Upper lobe of left lung (tissue), 6 donors: ENCODE measurements around the gene CDH13. TPM values are rescaled to one million over a fixed set of nuclear protein-coding genes. Genes with fewer than 3 reads are reported as not detected.

Experiments used
- ATAC-seq, 2 donors: fragments of 200-7000 bp; cut with Tn5 transposase; one replicate each; pipeline ENCODE4 v1.9.1; 2022; ENCODE audit warnings: mild to moderate bottlenecking in 2 of 2, moderate library complexity in 2 of 2; ENCODE audit not compliant: low FRiP score in 2 of 2
- DNase-seq, 2 donors: peaks; one replicate each; pipeline ENCODE4 v3.0.0-alpha.2; 2019 to 2020
- H3K27ac ChIP-seq, 4 donors: fragments of 200-600 bp; sonication (generic); one replicate each; pipeline ENCODE4 v1.5.1; 2016 to 2019
- H3K27me3 ChIP-seq, 4 donors: fragments of 200-600 bp; sonication (generic); one replicate each; pipeline ENCODE4 v1.5.1; 2017 to 2019
- H3K36me3 ChIP-seq, 4 donors: fragments of 200-600 bp; sonication (generic); one replicate each; pipeline ENCODE4 v1.5.1; 2016 to 2019
- H3K4me1 ChIP-seq, 4 donors: fragments of 200-600 bp; sonication (generic); one replicate each; pipeline ENCODE4 v1.5.1; 2018 to 2019
- H3K4me3 ChIP-seq, 4 donors: fragments of 200-600 bp; sonication (generic); one replicate each; pipeline ENCODE4 v1.5.1; 2017 to 2019; ENCODE audit warnings: mild to moderate bottlenecking in 2 of 4, moderate library complexity in 1 of 4
- H3K9me3 ChIP-seq, 4 donors: fragments of 200-600 bp; sonication (generic); one replicate each; pipeline ENCODE4 v1.5.1; 2018 to 2019
- EP300 ChIP-seq, 4 donors: sonication (generic); formaldehyde crosslinking; IDR thresholded peaks; one replicate each; pipeline ENCODE4 v1.5.1; 2017; ENCODE audit warnings: antibody characterized with exemption in 4 of 4, control low read depth in 2 of 4
- POLR2A ChIP-seq, 4 donors: fragments of 450-650 bp; IDR thresholded peaks; one replicate each; pipeline ENCODE4 v1.5.1; 2016 to 2017; ENCODE audit warnings: antibody characterized with exemption in 4 of 4, mild to moderate bottlenecking in 2 of 4
- POLR2AphosphoS5 ChIP-seq, 2 donors: sonication (generic); formaldehyde crosslinking; IDR thresholded peaks; one replicate each; pipeline ENCODE4 v1.5.1; 2017; ENCODE audit warnings: antibody characterized with exemption in 2 of 2
- WGBS, 2 donors: methylation state at CpG; one replicate each; pipeline ENCODE4 v1.1.5; 2017 to 2018; 5-methylcytosine and 5-hydroxymethylcytosine counted together
- total RNA-seq, 6 donors: library from RNA; depleted of rRNA in 4 of 6; stranded (reverse); fragments of >200 nt in 4 of 6; gene quantifications; one replicate each; pipeline versions ENCODE4 v1.1.0 to v1.2.1, GENCODE V29; 2016 to 2021
- TF ChIP-seq, protein P1 (sequence below), 6 experiments: fragments of 450-650 bp in 4 of 6; fragments of 200-600 bp in 2 of 6; sonication (generic) in 2 of 6; IDR thresholded peaks; one replicate each; pipeline ENCODE4 v1.5.1; 2016 to 2019; ENCODE audit warnings: antibody characterized with exemption in 6 of 6
- donor health status: DM: no; HTN: no; CAD: no; lungs with moderate emphysema.
- donor health status: DM: no; HTN: yes; CAD: no; lungs with severe emphysema.

The CDH13 gene
- total RNA-seq, 6 donors from 2014 or later: 11.3 to 39.8 (median 19.9) TPM

DNA sequence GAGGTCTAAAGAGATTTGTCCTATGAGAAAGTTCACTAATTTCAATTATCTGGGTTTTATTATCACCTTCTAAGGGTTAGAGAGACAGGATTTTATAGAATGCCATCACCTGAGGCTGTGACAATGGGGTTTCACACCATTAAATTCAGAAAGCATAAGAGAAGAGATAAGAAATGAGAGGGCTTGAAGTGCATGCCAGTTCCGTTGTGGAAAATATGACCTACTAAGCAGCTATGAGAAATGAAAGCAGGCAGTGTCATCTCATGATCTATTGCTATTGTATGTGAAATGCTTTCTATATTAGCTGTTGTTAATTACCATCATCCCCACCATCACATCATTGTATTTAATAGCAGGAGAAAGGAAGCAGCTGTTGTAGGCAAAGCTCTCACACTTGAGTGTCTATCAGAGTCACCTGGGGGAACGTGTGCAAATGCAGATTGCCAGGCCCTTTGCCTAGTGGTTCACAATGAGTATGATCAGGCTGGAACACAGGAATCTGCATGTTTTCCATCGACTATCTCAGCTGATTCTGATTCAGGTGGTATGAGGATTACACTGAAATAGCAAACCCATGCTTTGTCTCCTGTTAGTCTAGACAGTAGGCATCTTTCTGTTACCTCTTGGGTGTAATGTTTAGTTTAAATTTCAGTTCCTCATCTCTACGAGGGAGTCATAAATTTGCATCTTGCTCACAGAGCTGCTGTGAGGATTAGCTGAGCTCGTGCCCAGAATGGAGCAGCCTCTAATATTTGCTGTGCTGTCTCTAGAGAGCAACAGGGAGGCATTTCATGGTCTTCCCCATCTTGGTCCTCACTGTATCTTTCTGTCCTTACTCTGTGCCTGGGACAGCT lies 256.4 kb downstream of the CDH13 start:
- Histone ChIP-seq H3K9me3 (no peaks in the 10 kb centered on the region), H3K27me3 (no peaks in the 10 kb centered on the region), H3K4me3 (no peak overlapping the region), H3K4me1 (no peaks in the 10 kb centered on the region), H3K27ac (no peak overlapping the region), H3K36me3 (no peaks in the 10 kb centered on the region)
- 45 to 51% methylated on average over 5 of the region's 5 CpGs for WGBS, 2 donors
- TF ChIP-seq EP300 (IDR thresholded peaks at IDR 0.05) (no peak), POLR2A (IDR thresholded peaks at IDR 0.05) (no peak), POLR2AphosphoS5 (IDR thresholded peaks at IDR 0.05) (no peak)
- TF ChIP-seq, protein P1, sequence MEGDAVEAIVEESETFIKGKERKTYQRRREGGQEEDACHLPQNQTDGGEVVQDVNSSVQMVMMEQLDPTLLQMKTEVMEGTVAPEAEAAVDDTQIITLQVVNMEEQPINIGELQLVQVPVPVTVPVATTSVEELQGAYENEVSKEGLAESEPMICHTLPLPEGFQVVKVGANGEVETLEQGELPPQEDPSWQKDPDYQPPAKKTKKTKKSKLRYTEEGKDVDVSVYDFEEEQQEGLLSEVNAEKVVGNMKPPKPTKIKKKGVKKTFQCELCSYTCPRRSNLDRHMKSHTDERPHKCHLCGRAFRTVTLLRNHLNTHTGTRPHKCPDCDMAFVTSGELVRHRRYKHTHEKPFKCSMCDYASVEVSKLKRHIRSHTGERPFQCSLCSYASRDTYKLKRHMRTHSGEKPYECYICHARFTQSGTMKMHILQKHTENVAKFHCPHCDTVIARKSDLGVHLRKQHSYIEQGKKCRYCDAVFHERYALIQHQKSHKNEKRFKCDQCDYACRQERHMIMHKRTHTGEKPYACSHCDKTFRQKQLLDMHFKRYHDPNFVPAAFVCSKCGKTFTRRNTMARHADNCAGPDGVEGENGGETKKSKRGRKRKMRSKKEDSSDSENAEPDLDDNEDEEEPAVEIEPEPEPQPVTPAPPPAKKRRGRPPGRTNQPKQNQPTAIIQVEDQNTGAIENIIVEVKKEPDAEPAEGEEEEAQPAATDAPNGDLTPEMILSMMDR (IDR thresholded peaks at IDR 0.05): no peak
- DNase-seq (no peak), ATAC-seq (no peak)

DNA sequence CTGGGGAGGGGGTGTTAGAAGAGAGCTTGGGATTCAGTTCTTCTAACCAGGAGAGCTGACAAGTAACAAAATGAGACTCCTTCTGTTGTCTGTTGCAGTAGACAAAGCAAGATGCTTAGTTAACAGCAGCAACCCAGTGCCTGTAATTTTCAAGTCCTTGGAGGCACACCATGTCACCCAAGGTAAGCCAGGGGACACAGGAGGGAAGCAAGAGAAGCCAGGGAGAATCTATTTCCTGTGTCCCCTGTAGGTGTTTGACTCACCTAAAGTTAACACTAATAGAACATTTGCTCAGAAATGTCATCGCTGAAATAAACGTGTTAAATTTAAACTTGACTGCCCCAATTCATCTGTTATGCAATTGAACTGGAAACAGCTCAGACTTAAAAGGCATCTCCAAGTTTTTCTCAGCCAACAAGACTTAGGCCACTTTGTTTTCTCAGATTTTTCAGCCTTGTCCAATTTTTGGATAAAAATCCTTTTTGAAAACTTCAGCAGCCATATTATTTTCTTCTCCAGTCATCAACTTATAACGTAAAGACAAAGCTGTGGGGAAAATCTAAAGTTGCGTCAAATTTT lies 257.6 kb downstream of the CDH13 start:
- ATAC-seq: no peak
- Histone ChIP-seq H3K9me3 (no peaks in the 10 kb centered on the region), H3K27ac (no peak overlapping the region), H3K27me3 (no peaks in the 10 kb centered on the region), H3K4me3 (no peak overlapping the region), H3K36me3 (no peaks in the 10 kb centered on the region), H3K4me1 (no peaks in the 10 kb centered on the region)
- DNase-seq: no peak
- TF ChIP-seq POLR2A (IDR thresholded peaks at IDR 0.05): no peak
- no peak for TF ChIP-seq EP300 (IDR thresholded peaks at IDR 0.05)
- TF ChIP-seq POLR2AphosphoS5 (IDR thresholded peaks at IDR 0.05): no peak
- TF ChIP-seq, protein P1 (IDR thresholded peaks at IDR 0.05): no peak
- WGBS, 2 donors: 77 to 81% methylated on average over 4 of the region's 4 CpGs

DNA sequence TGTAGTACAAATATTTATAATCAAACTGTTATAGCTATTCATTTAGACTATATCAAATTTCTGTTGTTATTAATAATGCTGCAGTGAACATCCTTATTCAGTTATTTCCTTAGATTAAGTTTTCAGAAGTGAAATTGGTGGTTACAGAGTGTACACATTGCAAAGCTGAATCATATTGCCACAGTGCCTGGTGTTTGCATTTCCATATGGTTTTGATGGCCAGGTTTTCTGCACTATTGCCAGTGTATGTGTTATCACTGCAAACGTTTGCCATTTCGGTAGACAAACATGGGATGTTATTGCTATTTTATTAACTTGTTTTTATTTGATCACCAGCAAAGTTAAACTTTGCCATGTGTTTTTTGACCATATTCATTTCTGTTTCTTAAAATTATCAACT lies 259.4 kb downstream of the CDH13 start:
- no peaks in the 10 kb centered on the region for H3K36me3 ChIP-seq
- DNase-seq (no peak), ATAC-seq (no peak)
- no peaks in the 10 kb centered on the region for H3K4me1 ChIP-seq
- no peak overlapping the region for H3K27ac ChIP-seq
- WGBS, 2 donors: 75 to 78% methylated on average over 2 of the region's 2 CpGs
- TF ChIP-seq EP300 (IDR thresholded peaks at IDR 0.05) (no peak), POLR2A (IDR thresholded peaks at IDR 0.05) (no peak), POLR2AphosphoS5 (IDR thresholded peaks at IDR 0.05) (no peak)
- TF ChIP-seq, protein P1 (IDR thresholded peaks at IDR 0.05): no peak
- no peaks in the 10 kb centered on the region for H3K27me3 ChIP-seq
- no peaks in the 10 kb centered on the region for H3K9me3 ChIP-seq
- H3K4me3 ChIP-seq: no peak overlapping the region

DNA sequence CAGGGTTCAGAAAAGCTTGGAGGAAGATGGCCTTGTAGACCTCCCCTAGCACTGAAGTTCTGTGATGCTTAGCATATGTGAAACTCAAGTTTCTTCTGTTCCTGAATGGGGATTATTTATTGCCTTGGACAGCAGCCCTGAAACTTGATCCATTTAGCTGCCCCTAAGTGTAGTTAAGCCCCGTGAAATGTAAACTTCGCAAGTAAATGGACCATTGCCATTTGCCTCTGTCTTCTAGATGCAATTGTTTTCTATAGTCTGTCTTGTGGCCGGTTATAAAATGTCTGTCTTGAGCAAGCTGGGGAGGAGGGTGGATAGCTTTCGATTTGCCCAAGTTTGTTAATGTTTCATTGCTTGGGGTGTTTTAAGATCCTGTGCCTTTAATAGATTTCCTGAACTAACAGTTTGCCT lies 261.8 kb downstream of the CDH13 start:
- DNase-seq: no peak
- no peaks in the 10 kb centered on the region for H3K36me3 ChIP-seq
- no peaks in the 10 kb centered on the region for H3K9me3 ChIP-seq
- ATAC-seq: no peak
- H3K27ac ChIP-seq: no peak overlapping the region
- no peak overlapping the region for H3K4me3 ChIP-seq
- TF ChIP-seq, protein P1 (IDR thresholded peaks at IDR 0.05): no peak
- TF ChIP-seq POLR2AphosphoS5 (IDR thresholded peaks at IDR 0.05) (no peak), POLR2A (IDR thresholded peaks at IDR 0.05) (no peak)
- 10 to 24% methylated on average over 4 of the region's 4 CpGs for WGBS, 2 donors
- no peaks in the 10 kb centered on the region for H3K27me3 ChIP-seq
- no peaks in the 10 kb centered on the region for H3K4me1 ChIP-seq
